Gastroesophageal sphincter (tissue), 4 donors: ENCODE measurements around the gene NR2E1. TPM values are rescaled to one million over a fixed set of nuclear protein-coding genes. Genes with fewer than 3 reads are reported as not detected.
A peak's percentile ranks its signal among the peaks of the same experiment; 100 is the strongest.

Experiments
- ATAC-seq: fragments of 150-250 bp; one replicate; pipeline ENCODE4 v1.9.1; 2016; ENCODE audit warnings: mild to moderate bottlenecking, moderate library complexity
- H3K27ac ChIP-seq, 4 donors: fragments of 200-600 bp; sonication (generic) in 3 of 4; 1 replicate in 3 of 4; 2 replicates in 1 of 4; pipeline ENCODE4 v1.5.1; 2016 to 2019
- H3K27me3 ChIP-seq: fragments of 200-600 bp; sonication (generic); one replicate; pipeline ENCODE4 v1.5.1; 2019
- H3K36me3 ChIP-seq, 2 donors: fragments of 200-600 bp; sonication (generic); one replicate each; pipeline ENCODE4 v1.5.1; 2019; ENCODE audit warnings: control low read depth in 1 of 2
- H3K4me1 ChIP-seq, 3 donors: fragments of 200-600 bp; sonication (generic); 1 replicate in 2 of 3; 2 replicates in 1 of 3; pipeline ENCODE4 v1.5.1; 2016 to 2019; ENCODE audit warnings: control low read depth in 2 of 3
- H3K4me3 ChIP-seq, 2 donors: fragments of 200-600 bp; sonication (generic); one replicate each; pipeline ENCODE4 v1.5.1; 2019; ENCODE audit warnings: mild to moderate bottlenecking in 1 of 2, moderate library complexity in 1 of 2
- H3K9me3 ChIP-seq, 3 donors: fragments of 200-600 bp; sonication (generic); one replicate each; pipeline ENCODE4 v1.5.1; 2017 to 2019; ENCODE audit warnings: control low read depth in 2 of 3
- EP300 ChIP-seq: sonication (generic); formaldehyde crosslinking; IDR thresholded peaks from one replicate; pipeline ENCODE4 v1.6.1; 2017; ENCODE audit warnings: antibody characterized with exemption, mild to moderate bottlenecking
- POLR2A ChIP-seq, 2 donors: fragments of 450-650 bp; IDR thresholded peaks; one replicate each; pipeline ENCODE4 v1.6.1; 2017; ENCODE audit warnings: antibody characterized with exemption in 2 of 2, mild to moderate bottlenecking in 2 of 2, moderate library complexity in 1 of 2
- POLR2AphosphoS5 ChIP-seq: sonication (generic); formaldehyde crosslinking; IDR thresholded peaks from one replicate; pipeline ENCODE4 v1.6.1; 2017; ENCODE audit warnings: antibody characterized with exemption
- WGBS, 2 donors: methylation state at CpG; one replicate each; pipeline ENCODE4 v1.1.5; 2018; ENCODE audit warnings: low coverage in 1 of 2; 5-methylcytosine and 5-hydroxymethylcytosine counted together
- total RNA-seq, 4 donors: library from RNA; depleted of rRNA; stranded (reverse); fragments of >200 nt; gene quantifications; one replicate each; pipeline ENCODE4 v1.1.0, GENCODE V29; 2016
- TF ChIP-seq, protein P1 (sequence below), 4 experiments: fragments of 200-600 bp in 2 of 4; fragments of 450-650 bp in 2 of 4; sonication (generic) in 1 of 4; IDR thresholded peaks; one replicate each; pipeline ENCODE4 v1.5.1; 2017 to 2019; ENCODE audit warnings: antibody characterized with exemption in 4 of 4, mild to moderate bottlenecking in 2 of 4, moderate library complexity in 2 of 4

NR2E1 gene
- total RNA-seq, 4 donors from 2014 or later: not detected

- no peak for ATAC-seq
- Histone ChIP-seq H3K4me1 (peaks cover 0 to 17% (median 13%) of the 10 kb centered on the region in 3 donors), H3K4me3 (peak overlapping the region in 1 of 2 donors; percentile 38), H3K27me3 (peaks cover 100% of the 10 kb centered on the region), H3K27ac (no peak overlapping the region), H3K9me3 (no peaks in the 10 kb centered on the region), H3K36me3 (no peaks in the 10 kb centered on the region)
- TF ChIP-seq POLR2A (IDR thresholded peaks at IDR 0.05) (no peak), EP300 (no peak), POLR2AphosphoS5 (no peak)
- TF ChIP-seq, protein P1, sequence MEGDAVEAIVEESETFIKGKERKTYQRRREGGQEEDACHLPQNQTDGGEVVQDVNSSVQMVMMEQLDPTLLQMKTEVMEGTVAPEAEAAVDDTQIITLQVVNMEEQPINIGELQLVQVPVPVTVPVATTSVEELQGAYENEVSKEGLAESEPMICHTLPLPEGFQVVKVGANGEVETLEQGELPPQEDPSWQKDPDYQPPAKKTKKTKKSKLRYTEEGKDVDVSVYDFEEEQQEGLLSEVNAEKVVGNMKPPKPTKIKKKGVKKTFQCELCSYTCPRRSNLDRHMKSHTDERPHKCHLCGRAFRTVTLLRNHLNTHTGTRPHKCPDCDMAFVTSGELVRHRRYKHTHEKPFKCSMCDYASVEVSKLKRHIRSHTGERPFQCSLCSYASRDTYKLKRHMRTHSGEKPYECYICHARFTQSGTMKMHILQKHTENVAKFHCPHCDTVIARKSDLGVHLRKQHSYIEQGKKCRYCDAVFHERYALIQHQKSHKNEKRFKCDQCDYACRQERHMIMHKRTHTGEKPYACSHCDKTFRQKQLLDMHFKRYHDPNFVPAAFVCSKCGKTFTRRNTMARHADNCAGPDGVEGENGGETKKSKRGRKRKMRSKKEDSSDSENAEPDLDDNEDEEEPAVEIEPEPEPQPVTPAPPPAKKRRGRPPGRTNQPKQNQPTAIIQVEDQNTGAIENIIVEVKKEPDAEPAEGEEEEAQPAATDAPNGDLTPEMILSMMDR (IDR thresholded peaks at IDR 0.05): no peak
- 14 to 23% methylated on average over 2 to 8 of the region's 38 CpGs for WGBS, 2 donors
These were observed 7.8 kb upstream of the NR2E1 start for GRCh38 chr6:108157981-108158525.

DNA sequence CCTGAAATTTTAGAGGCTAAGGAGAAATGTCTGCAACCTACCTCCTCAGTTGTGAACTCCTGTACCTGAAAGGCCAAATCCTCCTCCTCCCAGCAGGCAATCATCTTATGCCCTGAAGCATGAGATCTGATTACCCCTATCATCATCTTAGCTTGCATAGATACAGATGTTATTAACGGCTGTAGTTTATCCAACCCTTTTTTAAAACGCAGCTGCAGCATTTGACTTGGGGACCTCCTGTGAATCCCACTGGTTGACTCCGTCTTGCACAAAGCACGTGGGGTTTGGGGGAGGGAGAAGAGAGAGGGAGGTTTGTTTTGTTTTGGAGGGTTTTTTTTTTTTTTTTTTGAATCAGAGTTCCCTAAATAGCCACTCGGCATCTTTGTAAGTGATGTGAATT lies 5.8 kb upstream of the NR2E1 start:
- Histone ChIP-seq H3K9me3 (no peaks in the 10 kb centered on the region), H3K27ac (no peak overlapping the region), H3K4me3 (no peak overlapping the region), H3K36me3 (no peaks in the 10 kb centered on the region), H3K27me3 (peaks cover 100% of the 10 kb centered on the region), H3K4me1 (peaks cover 0 to 32% (median 20%) of the 10 kb centered on the region in 3 donors)
- no peak for ATAC-seq
- WGBS, 2 donors: 12 to 36% methylated on average over 4 to 5 of the region's 5 CpGs
- TF ChIP-seq EP300 (no peak), POLR2AphosphoS5 (no peak), POLR2A (IDR thresholded peaks at IDR 0.05) (no peak)
- TF ChIP-seq, protein P1 (IDR thresholded peaks at IDR 0.05): no peak

DNA sequence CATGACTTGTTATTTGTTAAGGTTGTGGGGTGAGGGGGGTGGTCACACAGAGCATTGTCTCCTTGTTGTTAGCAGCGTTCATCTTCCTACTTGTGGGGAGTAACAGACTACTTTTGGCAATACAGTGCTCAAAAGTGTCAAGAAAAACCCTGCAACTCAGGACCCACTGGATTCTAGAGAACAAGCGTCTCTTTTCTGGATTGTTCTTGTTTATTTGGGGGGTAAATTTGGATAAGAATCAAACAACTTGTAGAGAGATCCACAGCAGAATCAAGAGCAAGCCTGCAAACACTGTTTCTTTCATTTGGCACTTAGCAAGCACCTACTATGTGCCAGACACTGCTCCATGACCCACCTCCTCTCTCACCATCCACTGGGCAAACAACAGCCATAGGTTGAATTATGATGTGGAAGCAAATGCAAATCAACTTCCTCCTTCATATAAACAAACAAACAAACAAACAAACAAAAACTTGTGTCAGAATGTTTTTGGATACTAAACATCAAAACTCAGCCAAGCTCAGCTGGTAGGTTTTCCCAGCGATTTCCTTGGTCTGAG lies 4.0 kb upstream of the NR2E1 start:
- no peak for ATAC-seq
- no peak for TF ChIP-seq POLR2A (IDR thresholded peaks at IDR 0.05)
- TF ChIP-seq, protein P1 (IDR thresholded peaks at IDR 0.05): no peak
- Histone ChIP-seq H3K27ac (no peak overlapping the region), H3K4me3 (no peak overlapping the region), H3K27me3 (peaks cover 100% of the 10 kb centered on the region), H3K4me1 (peaks cover 0 to 50% (median 35%) of the 10 kb centered on the region in 3 donors), H3K36me3 (no peaks in the 10 kb centered on the region), H3K9me3 (no peaks in the 10 kb centered on the region)
- WGBS, 2 donors: 0 to 9% methylated on average over 1 to 3 of the region's 3 CpGs

- Histone ChIP-seq H3K9me3 (no peaks in the 10 kb centered on the region), H3K27me3 (peaks cover 100% of the 10 kb centered on the region), H3K27ac (no peak overlapping the region), H3K4me3 (no peak overlapping the region), H3K36me3 (no peaks in the 10 kb centered on the region), H3K4me1 (peaks cover 0 to 50% (median 27%) of the 10 kb centered on the region in 3 donors)
- ATAC-seq: no peak
- 0 to 4% methylated on average over 2 to 3 of the region's 6 CpGs for WGBS, 2 donors
- TF ChIP-seq EP300 (no peak), POLR2A (IDR thresholded peaks at IDR 0.05) (no peak), POLR2AphosphoS5 (no peak)
- TF ChIP-seq, protein P1 (IDR thresholded peaks at IDR 0.05): no peak
These were observed 2.6 kb upstream of the NR2E1 start for GRCh38 chr6:108163267-108163643.
